Caco-2 (cell line): Measurements from ENCODE around the gene MT1X. TPM values are rescaled to one million over a fixed set of nuclear protein-coding genes. Genes with fewer than 3 reads are reported as not detected.

Source experiments
- BruUV-seq: library from RNA; stranded (reverse); fragments of 400-500 nt; replicated peaks from 2 replicates; lab custom pipeline; 2021; lab: Mats Ljungman, UMichigan
- CTCF ChIA-PET: fragments of 300-600 bp; sonication (Branson Sonifier 250); formaldehyde crosslinking; loops from one replicate; lab custom pipeline; 2022; ENCODE audit warnings: antibody characterized with exemption; lab: Charles Lee
- POLR2A ChIA-PET: fragments of 300-600 bp; sonication (Branson Sonifier 250); formaldehyde crosslinking; loops from one replicate; lab custom pipeline; 2022; ENCODE audit warnings: antibody characterized with exemption; lab: Charles Lee
- DNase-seq, 2 experiments: peaks; one replicate each; pipeline versions ENCODE4 v3.0.0 to v3.0.0-alpha.2; 2020 to 2022
- H3K27me3 ChIP-seq: replicated peaks from 2 replicates; pipeline ENCODE4 v1.6.0; 2011; ENCODE audit warnings: low read length; ENCODE audit not compliant: control insufficient read depth, insufficient read depth
- H3K36me3 ChIP-seq: 2 replicates; pipeline ENCODE4 v1.5.1; 2011; ENCODE audit warnings: low read length; ENCODE audit not compliant: control insufficient read depth, insufficient read depth
- H3K4me1 ChIP-seq: fragments of 250-450 bp; sonication (Bioruptor Pico); 2 replicates; pipeline ENCODE4 v1.5.1; 2020; ENCODE audit warnings: mild to moderate bottlenecking
- H3K4me3 ChIP-seq: 2 replicates; pipeline ENCODE4 v1.5.1; 2011; ENCODE audit warnings: low read depth, mild to moderate bottlenecking, control low read depth, low read length
- H3K9me3 ChIP-seq: fragments of 250-450 bp; sonication (Bioruptor Pico); 2 replicates; pipeline ENCODE4 v1.5.1; 2020; ENCODE audit warnings: mild to moderate bottlenecking, moderate library complexity
- H3K27ac Mint-ChIP-seq: one replicate; pipeline ENCODE4 v1.8.0; 2022; ENCODE audit warnings: mixed read lengths; ENCODE audit not compliant: unreplicated experiment
- H3K27me3 Mint-ChIP-seq: one replicate; pipeline ENCODE4 v1.8.0; 2022; ENCODE audit warnings: mixed read lengths; ENCODE audit not compliant: insufficient read depth, unreplicated experiment
- H3K36me3 Mint-ChIP-seq: one replicate; pipeline ENCODE4 v1.8.0; 2022; ENCODE audit warnings: mild to moderate bottlenecking, mixed read lengths; ENCODE audit not compliant: insufficient read depth, unreplicated experiment
- H3K4me1 Mint-ChIP-seq: one replicate; pipeline ENCODE4 v1.8.0; 2022; ENCODE audit warnings: low read depth, mixed read lengths; ENCODE audit not compliant: unreplicated experiment
- H3K4me3 Mint-ChIP-seq: one replicate; pipeline ENCODE4 v1.8.0; 2022; ENCODE audit warnings: mild to moderate bottlenecking, moderate library complexity, mixed read lengths; ENCODE audit not compliant: unreplicated experiment
- H3K9me3 Mint-ChIP-seq: one replicate; pipeline ENCODE4 v1.8.0; 2022; ENCODE audit warnings: mixed read lengths; ENCODE audit not compliant: unreplicated experiment
- intact Hi-C: fragments of 100-400 bp; cut with micrococcal nuclease; formaldehyde crosslinking; loops from one replicate; pipeline ENCODE4 v1.10.0; 2022; ENCODE audit not compliant: unreplicated experiment
- total RNA-seq: library from RNA; stranded (reverse); gene quantifications from 2 replicates; pipeline ENCODE4 v1.2.3, GENCODE V29; 2022
- TF ChIP-seq, protein P1 (sequence below), 2 experiments: fragments of 200-600 bp in 1 of 2; IDR thresholded peaks; 1 replicate in 1 of 2; 2 replicates in 1 of 2; pipeline versions ENCODE4 v1.5.1 to v1.8.0; 2011 to 2022; ENCODE audit warnings: antibody characterized with exemption in 1 of 2, control low read depth in 1 of 2, inconsistent platforms in 1 of 2, low read depth in 1 of 2, low read length in 1 of 2, mild to moderate bottlenecking in 1 of 2, moderate library complexity in 1 of 2; ENCODE audit not compliant: insufficient read depth in 1 of 2, severe bottlenecking in 1 of 2, unreplicated experiment in 1 of 2

MT1X gene
- total RNA-seq, 1 experiment from 2014 or later: 18.3 TPM

- H3K9me3 Mint-ChIP-seq: no peaks in the 10 kb centered on the region
- TF ChIP-seq, protein P1, sequence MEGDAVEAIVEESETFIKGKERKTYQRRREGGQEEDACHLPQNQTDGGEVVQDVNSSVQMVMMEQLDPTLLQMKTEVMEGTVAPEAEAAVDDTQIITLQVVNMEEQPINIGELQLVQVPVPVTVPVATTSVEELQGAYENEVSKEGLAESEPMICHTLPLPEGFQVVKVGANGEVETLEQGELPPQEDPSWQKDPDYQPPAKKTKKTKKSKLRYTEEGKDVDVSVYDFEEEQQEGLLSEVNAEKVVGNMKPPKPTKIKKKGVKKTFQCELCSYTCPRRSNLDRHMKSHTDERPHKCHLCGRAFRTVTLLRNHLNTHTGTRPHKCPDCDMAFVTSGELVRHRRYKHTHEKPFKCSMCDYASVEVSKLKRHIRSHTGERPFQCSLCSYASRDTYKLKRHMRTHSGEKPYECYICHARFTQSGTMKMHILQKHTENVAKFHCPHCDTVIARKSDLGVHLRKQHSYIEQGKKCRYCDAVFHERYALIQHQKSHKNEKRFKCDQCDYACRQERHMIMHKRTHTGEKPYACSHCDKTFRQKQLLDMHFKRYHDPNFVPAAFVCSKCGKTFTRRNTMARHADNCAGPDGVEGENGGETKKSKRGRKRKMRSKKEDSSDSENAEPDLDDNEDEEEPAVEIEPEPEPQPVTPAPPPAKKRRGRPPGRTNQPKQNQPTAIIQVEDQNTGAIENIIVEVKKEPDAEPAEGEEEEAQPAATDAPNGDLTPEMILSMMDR (IDR thresholded peaks at IDR 0.05; ENCODE audit: insufficient read depth in 1 of 2, low read depth in 1 of 2, low read length in 1 of 2, severe bottlenecking in 1 of 2, unreplicated experiment in 1 of 2): no peak
- peak; percentile 72 to 80 for DNase-seq
- no peaks in the 10 kb centered on the region for H3K4me1 ChIP-seq
- H3K4me1 Mint-ChIP-seq: no peaks in the 10 kb centered on the region
- ChIA-PET CTCF (interaction anchor here (1.2 to 1.8 kb wide), 2 partner anchors 37 to 64 kb away, joined by 4 read pairs; no protein-coding TSS in a partner anchor), POLR2A (no interaction called here)
- H3K4me3 ChIP-seq: peak within 1 kb of the TSS; percentile 45
- intact Hi-C loops: no loop called here
- H3K9me3 ChIP-seq: no peaks in the 10 kb centered on the region
- H3K27ac Mint-ChIP-seq: no peak within 1 kb of the TSS
- H3K36me3 ChIP-seq: no peaks in the 10 kb centered on the region
- no peaks in the 10 kb centered on the region for H3K36me3 Mint-ChIP-seq
- BruUV-seq: no TSS peak
- peaks cover 19% of the 10 kb centered on the region for H3K27me3 Mint-ChIP-seq
- peaks cover 9% of the 10 kb centered on the region for H3K27me3 ChIP-seq
- peak within 1 kb of the TSS; percentile 77 for H3K4me3 Mint-ChIP-seq
Measured at GRCh38 chr16:56637814-56638750, 44.2 kb upstream of the MT1X start, which contains the start of gene MT1A. TSS of gene MT1A (plus strand) at chr16:56638666. CDS start at chr16:56638739, 73 bp downstream.

DNA sequence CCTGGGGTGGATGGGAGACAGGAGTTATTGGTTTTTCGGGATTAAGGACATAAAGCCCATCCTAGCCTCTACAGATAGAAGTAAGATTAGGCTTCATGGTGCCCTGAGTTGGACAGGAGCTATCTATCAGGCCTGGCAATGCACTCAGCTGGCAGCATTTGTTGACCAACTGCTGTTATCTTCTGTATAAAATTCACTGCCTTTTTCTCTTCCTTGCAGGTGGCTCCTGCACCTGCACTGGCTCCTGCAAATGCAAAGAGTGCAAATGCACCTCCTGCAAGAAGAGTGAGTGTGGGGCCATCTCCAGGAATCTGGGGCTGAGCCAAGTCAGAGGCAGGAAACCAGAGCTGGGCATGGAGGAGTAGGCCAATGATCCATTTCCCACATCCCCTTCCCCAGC, 43.2 kb upstream of the MT1X start:
- no peaks in the 10 kb centered on the region for H3K9me3 ChIP-seq
- Mint-ChIP-seq H3K27me3 (peaks cover 15% of the 10 kb centered on the region), H3K4me3 (peak overlapping the region; percentile 77), H3K4me1 (peaks cover 5% of the 10 kb centered on the region), H3K27ac (no peak overlapping the region), H3K36me3 (no peaks in the 10 kb centered on the region), H3K9me3 (no peaks in the 10 kb centered on the region)
- no TSS peak for BruUV-seq
- peaks cover 7% of the 10 kb centered on the region for H3K27me3 ChIP-seq
- H3K36me3 ChIP-seq: no peaks in the 10 kb centered on the region
- no peak overlapping the region for H3K4me3 ChIP-seq
- ChIA-PET CTCF (interaction anchor here (0.6 to 1.8 kb wide), 3 partner anchors 38 to 63 kb away, joined by 4 to 6 read pairs (median 4); no protein-coding TSS in a partner anchor), POLR2A (no interaction called here)
- no peak for DNase-seq
- TF ChIP-seq, protein P1 (IDR thresholded peaks at IDR 0.05; ENCODE audit: insufficient read depth in 1 of 2, low read depth in 1 of 2, low read length in 1 of 2, severe bottlenecking in 1 of 2, unreplicated experiment in 1 of 2): no peak
- no peaks in the 10 kb centered on the region for H3K4me1 ChIP-seq
- intact Hi-C loops: no loop called here

DNA sequence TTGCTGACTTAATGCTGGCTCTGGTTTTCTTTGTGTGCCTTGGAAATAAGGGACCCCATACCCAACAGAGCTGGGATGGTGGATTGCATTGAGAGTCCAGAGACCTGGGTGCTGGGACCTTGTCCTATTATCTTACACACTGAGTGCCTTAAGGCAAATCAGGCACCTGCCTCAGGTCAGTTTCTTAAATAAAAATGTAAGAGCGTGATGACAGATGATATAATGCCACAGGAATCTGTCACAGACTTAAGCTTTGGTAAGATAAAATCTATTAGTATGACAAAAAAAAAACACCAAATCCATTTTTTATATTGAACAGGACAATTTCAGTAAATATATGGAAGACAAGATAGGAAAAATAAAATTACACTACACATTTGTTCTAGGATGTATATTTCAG, 42.2 kb upstream of the MT1X start:
- TF ChIP-seq, protein P1 (IDR thresholded peaks at IDR 0.05; ENCODE audit: insufficient read depth in 1 of 2, low read depth in 1 of 2, low read length in 1 of 2, severe bottlenecking in 1 of 2, unreplicated experiment in 1 of 2): no peak
- DNase-seq: no peak
- BruUV-seq: no TSS peak
- Mint-ChIP-seq H3K4me1 (peaks cover 8% of the 10 kb centered on the region), H3K27ac (no peak overlapping the region), H3K4me3 (no peak overlapping the region), H3K9me3 (no peaks in the 10 kb centered on the region), H3K36me3 (no peaks in the 10 kb centered on the region), H3K27me3 (peaks cover 13% of the 10 kb centered on the region)
- no peaks in the 10 kb centered on the region for H3K9me3 ChIP-seq
- intact Hi-C loops: no loop called here
- no peak overlapping the region for H3K4me3 ChIP-seq
- ChIA-PET CTCF (no interaction called here), POLR2A (interaction anchor here (0.7 kb wide), 1 partner anchor 17 kb away, joined by 3 read pairs; no protein-coding TSS in a partner anchor)
- no peaks in the 10 kb centered on the region for H3K36me3 ChIP-seq
- peaks cover 7% of the 10 kb centered on the region for H3K27me3 ChIP-seq
- no peaks in the 10 kb centered on the region for H3K4me1 ChIP-seq
